NK-92 (cell line): Measurements from ENCODE around the gene ADORA2B.

Experiments
- DNase-seq: peaks from one replicate; lab custom pipeline; 2025; ENCODE audit not compliant: unreplicated experiment; lab: John Stamatoyannopoulos, UW

Gene ADORA2B

DNA sequence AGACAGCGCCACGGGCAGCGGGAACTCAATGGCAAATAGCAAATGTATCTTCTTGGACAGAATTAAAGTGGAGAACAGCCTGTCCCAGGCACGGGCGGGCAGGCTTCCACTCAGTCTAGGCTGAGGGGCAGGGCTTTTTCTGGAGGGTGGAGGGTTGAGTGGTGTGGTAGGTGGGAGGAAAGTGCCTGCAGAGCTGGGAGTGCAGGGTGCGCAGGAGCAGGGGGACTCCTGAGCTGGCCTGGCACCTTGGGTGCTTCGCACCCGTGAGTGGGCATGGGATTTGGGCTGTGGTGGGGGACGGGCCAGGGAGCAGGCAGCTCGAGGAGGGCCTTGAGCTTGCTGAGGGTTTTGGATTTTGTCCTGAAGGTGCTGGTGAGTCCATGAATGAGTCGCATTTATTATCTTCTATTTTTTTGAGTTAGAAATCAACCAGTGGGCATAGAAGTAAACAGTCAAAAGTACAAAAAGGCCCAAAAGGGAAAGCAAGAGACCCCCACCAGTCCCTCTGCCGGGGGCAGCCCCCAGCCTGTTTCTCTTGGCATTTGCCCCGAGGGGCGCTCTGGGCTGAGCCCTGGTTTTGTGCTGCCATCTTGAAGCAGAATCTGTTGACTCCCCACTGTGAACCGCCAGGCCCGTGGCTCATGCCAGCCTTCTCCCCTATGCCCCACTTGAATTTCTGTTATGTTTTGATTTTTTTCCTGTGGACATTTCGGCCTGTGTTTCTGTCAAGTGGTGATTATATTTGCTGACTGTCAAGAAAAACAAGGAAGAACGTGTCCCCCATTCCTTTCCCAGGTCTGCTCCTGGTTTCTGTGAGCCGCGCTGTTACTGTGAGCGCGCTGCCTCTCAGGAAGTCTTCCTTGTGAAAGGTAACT, 8.2 kb downstream of the ADORA2B start:
- no peak for DNase-seq

DNA sequence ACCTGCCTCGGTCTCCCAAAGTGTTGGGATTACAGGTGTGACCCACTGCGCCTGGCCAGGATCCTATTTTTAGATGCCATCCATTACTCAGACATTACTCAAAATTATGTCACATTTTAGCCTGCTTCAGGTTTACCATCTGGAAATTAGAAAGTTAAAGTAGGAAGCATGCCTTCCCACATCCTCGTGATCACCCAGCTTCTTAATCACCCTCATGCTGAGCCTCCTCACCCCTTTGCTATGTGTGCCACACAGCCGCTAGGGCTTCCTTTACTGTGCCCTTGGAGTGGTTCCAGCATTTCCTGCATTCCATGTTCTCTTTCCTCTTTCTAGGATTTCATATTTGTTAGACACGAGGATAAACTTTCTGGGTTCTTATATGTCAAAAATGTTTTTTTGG, 9.3 kb downstream of the ADORA2B start:
- no peak for DNase-seq

DNA sequence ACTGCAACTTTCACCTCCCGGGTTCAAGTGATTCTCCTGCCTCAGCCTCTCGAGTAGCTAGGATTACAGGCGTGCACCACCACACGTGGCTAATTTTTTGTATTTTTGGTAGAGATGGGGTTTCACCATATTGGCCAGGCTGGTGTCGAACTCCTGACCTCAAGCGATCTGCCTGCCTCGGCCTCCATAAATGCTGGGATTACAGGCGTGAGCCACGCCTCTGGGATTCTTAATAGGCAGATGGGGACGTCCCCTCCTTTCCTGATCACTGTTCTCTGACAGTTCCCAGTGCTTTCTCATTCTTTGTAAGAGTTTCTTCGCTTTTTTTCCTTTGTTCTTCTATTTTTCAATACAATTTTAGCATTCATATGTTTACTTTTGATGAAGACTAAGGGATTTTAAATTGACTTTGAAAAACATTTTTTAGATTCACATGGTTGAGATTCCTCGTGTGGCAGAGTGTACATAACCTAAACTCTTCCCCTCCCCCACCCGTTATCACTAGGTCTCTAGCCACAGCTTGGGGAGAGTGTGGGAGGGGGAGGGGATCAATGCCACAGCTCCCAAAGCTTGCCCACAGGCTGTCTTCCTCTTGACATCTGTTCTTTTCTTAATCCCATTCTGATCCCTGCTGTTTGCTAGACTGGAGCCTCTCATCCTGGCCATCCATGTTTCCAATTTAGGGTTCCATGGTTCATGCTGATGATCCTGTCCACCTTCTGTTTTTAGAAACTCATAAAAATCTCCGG, 11.0 kb downstream of the ADORA2B start:
- no peak for DNase-seq

DNA sequence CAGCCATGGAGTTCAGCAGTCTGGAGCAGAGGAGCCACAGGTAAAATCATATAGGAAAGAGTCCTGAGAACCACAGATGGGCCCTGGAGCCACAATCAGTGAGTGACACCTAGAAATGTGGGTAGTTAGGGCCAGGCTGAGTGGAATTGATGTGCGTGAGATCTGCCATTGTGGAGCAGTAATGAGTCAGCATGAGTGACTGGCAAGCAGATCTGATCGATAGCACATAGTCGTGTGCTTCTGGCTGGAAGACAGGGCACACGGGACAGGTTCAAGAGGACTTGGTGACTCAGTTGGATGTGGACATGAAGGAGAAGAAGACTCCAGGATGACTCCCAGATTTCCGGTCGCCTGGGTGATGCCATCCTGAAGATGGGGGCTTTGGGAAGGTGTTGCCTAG, 12.3 kb downstream of the ADORA2B start:
- no peak for DNase-seq

DNA sequence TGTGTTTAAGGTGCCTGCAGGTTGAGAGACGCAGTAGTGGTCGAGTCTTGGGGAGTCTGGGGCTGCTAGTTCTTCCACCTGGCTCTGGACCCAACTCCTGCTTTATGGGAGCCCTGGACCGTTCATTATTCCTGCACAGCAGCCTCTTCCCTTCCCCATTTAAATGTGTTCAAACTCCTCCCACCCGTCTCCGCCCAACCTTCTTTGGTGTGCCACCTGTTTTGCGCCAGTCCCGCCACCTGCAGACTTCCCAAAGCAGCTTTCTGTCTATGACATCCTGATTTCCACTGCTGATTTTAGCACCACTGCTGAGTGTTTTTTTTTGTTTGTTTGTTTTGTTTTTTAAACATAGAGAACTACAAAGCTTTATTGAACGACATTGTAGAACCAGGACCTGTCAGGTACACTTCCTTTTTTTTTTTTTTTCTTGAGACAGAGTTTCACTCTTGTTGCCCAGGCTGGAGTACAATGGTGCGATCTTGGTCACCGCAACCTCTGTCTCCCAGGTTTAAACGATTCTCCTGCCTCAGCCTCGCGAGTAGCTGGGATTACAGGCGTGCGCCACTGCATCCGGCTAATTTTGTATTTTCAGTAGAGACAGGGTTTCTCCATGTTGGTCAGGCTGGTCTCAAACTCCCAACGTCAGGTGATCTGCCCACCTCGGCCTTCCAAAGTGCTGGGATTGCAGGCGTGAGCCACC, 12.8 kb downstream of the ADORA2B start:
- DNase-seq, result no peak

DNA sequence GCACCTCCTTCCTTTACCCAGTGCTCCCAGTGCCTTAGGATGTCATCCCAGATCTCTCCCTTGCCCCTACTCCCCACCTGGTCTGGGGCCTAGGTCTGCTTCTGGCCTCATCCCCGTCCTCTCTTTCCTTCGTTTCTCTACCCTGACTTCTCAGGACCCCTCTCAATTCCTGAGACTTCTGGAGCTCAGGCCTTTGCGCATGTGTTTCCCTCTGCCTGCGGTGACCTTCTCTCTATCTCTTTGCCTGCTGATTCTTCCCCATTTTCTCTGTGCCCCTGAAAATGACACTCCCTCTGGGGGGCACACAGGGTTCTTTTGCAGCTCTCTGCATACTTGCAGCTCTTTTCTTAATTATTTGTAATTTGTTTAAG, 13.5 kb downstream of the ADORA2B start:
- no peak for DNase-seq

DNA sequence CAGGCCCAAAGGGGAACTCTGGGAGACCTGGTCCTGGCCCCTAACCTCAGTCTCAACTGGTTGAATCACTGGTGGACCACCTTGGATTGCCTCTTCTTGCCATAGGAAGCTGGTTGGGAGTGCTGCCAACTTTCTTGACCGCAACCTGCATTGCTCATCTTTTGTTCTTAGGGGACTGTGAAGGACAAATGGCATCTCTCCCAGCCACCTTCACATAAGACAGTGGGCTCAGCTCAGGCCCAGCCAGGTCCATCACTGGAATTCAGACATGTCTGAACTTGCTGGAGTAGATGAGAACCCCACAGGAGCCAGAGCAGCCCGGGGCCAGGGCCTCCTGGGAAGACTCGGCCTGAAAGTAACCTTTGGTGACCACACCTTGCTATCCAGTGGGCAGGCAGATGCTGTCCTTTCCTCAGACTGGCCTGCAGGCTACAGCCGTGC, 18.8 kb downstream of the ADORA2B start:
- no peak for DNase-seq

DNA sequence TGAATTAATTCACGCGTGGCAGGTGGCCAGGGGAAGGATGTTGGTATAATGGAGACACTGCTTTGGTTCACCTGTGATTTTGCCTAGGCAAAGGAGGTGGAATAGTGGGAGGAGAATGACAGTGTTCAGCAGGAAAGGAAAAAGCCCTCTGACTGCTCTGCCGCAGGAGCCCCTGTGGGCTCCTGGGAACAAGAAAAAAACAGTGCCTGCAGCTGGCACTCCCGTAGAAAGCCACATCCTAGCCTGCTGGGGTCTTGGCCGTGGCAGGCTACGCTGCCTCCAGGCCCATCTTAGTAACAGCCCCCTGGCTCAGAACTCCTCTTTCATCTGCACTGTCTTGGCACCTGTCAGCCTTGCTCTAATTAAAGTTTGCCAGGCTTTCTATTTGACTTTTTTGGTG, 20.6 kb downstream of the ADORA2B start:
- no peak for DNase-seq

DNA sequence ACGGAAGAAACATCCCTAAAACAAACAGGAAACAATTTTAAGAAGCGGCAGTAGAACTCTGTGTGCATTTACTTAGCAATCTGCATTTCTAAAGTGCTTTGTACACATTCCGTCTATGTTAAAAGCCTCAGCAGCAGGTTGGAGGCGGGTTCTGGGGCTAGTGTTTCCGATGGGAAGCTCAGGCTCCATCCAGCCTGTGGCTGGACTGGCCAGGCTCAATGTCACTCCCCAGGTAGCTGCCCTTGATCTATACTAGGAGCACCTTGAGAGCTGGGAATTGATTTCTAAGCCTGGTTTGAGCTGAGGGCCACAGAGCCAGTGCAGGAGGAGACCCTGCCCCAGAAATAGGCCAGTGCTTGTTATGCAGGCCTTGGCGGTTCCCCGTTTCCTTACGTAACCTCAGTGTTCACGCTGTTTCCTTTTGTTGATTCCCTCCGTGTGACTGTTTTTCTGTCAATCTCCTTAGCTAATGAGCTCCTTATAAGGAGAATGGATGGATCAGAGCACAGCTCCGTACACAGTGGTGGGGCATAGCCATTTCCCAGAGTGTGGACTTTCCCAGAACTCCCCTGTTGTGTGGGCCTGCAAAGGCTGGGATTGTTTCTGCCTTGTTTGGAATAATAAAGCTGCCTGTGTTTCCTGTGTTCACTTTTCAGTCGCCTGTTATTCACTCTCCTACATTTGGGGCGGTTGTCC, 21.4 kb downstream of the ADORA2B start:
- DNase-seq, result no peak

DNA sequence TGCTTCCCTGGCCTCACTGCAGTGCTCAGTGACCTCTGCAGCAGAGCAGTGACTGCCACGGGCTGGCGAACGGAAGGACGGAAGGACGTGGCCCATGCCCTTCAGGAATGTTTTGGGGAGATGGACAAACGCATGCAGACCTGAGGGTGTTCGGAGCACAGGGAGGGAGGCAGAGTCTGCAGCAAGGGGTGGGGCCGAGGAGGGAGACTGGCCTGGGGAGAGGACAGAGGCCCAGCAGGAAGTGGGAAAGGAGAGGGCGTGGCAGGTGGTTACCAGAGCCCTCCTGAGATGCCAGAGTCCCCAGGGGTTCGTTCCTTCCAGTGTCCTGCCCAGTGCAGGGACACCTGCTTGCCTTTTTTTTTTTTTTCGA, 21.9 kb downstream of the ADORA2B start:
- DNase-seq, result no peak

DNA sequence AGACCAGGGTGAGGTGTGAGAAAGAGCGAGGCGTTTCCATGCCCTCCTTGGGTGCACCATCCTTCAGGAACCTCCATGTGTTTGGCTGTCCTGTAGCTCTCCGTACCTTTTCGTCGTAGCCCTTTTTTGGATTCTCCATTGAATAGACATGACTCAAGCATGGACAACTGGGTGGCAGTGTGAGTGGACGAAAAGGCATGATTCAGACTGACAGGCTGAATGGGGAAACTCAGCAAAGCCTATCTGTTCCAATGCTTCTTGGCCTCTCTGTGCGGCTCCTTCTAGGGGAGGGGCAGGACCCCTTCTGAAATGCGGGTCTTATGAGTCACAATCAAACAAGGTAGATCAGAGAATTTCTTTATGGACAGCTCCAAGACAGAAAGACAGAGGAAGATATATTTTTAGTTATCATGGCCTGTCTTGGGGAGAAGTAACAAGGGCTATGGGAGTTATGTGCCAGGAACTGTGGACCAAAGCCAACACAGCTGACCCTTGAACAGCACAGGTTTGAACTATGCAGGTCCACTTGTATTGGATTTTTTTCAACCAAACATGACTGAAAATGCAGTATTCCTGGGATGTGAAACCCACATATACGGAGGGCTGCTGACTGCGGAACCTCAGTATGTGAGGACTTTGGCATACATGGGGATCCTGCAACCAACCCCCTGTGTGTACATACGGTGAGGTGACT, 22.9 kb downstream of the ADORA2B start:
- no peak for DNase-seq

DNA sequence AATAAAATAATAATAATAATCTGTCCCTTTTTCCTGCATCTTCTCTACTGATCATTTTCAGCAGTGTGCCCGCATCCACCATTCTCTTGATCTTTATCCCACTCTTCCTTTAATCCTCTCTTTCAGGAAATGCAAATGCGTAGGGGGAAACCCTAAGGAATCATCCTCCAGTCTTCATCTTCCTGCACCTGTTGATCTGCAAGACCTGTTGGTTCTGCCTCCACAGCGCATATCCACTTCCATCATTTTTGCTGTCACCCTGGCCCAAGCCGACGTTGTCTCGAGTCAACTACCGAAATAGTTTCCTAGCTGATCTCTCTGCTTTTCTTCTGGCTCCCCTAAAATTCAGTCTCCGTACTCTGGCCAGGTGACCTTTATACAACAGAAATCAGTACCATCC, 24.5 kb downstream of the ADORA2B start:
- no peak for DNase-seq

DNA sequence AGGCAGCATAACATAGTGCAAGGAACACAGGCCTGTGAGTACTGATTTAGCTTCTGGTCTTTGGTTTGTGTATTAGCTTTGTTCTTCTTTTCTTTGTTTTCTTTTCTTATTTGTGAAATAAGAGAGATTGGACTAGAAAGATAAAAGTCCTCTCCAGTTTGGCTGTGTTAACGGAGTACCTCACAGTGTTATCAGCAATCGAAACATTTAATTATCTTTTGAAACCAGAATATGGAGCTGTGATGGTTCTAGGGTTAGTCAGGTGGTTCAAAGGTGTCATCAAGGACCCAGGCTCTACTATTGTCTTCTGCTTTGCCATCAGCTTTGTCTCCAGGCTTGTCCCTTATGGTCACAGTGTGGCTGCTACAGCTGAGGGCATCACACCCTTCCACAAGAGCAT, 25.6 kb downstream of the ADORA2B start:
- no peak for DNase-seq

DNA sequence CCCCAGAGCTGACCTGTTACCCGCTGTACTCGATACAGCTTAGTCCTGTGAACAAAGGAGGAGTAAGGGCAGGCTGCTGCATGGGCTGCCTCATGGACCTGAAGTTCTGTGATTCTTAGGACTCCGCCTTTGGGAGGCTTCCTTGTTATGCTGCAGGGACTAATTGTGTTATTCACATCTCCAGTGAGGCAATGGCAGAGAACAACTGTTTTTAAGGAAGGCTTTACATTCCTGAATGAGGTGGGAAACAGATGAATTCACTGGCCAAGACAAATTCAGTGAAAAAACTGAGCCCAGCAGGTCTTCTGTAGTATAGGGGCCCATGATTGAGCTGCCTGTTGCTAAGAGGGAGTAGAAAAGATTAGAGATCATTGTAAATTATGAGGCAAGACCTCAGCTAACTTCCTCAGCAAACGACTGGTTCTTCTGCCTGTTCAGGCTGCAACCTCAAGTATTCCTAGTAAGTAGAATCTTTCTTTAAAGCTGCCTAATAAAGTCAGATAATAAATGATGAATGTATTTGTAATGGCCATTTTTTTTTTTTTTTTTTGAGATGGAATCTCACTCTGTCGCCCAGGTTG, 26.3 kb downstream of the ADORA2B start:
- no peak for DNase-seq

DNA sequence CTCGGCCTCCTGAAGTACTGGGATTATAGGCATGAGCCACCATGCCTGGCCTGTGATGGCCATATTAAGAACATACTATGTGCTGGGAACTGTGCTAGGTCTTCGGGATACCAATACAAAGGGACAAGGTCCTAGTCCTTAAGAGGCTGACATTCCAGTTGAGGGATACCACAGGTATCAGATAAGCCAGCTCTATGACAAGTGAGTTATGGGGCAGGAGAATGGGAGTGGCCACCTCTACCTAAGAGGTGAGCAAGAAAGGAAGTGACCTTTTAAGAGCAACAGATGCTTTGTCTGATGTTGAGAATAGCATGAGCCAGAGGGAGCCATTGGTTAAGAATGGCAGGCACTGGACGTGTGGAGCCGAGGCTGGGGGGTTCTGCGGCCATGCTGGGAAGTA, 27.0 kb downstream of the ADORA2B start:
- no peak for DNase-seq

DNA sequence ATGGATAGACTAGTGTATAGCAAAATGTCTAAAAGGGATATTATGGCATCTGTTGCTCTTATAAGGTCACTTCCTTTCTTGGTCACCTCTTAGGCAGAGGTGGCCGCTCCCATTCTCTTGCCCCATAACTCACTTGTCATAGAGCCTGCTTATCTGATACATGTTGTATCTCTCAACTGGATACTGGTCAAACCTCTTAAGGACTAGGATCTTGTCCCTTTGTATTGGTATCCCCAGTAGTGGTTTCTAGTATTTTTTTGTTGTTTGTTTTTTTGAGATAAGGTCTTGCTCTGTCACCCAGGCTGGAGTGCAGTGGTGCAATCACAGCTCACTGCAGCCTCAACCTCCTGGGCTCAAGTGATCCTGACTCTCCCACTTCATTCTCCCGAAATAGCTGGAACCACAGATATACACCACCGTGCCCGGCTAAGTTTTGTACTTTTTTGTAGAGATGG, 27.6 kb downstream of the ADORA2B start:
- DNase-seq, result no peak

DNA sequence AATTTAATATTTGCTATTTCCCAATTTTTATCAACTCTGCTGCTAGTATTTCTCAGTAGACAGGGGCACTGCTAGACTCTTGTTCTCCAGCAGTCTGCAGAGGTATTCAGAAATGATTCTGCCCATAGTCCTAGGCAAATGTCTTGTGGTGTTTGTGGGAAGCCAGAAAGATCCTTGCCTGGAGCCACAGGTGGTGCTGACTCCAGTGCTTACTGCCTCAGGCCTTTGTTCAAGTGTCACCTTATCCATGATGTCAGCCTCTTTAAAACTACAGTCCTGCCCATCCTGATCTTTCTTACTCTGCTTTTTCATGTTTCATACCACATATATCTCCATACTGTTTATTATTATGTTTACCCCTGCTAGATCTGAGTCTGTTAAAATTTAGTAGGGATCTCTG, 28.1 kb downstream of the ADORA2B start:
- DNase-seq, result no peak

DNA sequence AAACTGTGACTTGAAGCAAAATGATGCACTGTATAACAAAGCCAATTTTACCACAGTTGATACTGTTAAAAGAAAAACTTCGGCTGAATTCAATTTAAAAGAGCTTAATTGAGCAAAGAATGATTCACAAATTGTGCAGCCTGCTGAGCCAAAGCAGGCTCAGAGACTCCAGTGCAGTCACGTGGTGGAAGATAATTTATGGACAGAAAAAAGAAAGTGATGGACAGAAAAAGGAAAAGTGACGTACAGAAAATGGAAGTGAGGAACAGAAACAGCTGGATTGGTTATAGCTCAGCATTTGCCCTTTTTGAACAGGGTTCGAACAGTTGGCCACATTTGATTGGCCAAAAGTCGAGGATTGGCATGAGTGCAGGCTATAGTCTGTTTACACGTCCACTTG, 28.9 kb downstream of the ADORA2B start:
- no peak for DNase-seq

DNA sequence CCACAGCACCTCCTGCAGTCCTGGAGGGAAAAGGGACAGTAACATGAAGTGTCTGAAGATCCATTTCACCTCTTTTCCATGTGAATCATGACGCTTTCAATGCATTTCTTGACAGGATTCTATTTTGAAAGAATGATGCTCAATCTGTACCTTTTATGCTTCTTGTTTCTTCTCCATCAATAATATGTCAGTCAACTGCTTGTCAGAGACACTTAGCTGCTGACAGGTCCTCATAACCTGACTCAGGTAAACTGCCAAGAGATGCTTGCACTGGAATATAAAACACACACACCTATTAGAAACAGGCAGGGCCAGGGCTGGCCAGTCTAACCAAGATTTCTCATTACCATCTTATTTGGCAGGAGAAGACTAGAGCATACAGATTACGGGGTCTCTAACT, 33.0 kb downstream of the ADORA2B start:
- DNase-seq, result no peak

DNA sequence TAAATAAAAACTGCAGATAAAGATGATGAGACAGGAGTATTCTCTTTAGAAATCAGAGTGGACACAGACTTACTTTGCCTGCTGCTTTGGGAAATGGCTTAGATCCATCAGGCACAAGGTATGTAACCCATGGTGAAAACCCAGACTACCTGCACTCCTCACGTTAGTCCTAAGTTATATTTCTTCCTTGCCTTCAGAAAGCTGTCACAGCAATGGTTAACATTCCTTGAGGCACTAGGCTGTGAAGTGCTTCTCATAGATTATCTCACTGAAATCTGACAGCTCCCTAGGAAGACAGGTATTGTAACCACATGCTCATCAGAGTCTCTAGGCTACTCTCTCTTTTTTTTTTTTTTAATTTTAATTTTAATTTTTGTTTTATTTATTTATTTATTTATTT, 33.7 kb downstream of the ADORA2B start:
- no peak for DNase-seq
